ENCODE results near the gene GALNT11.

Gene GALNT11

DNA sequence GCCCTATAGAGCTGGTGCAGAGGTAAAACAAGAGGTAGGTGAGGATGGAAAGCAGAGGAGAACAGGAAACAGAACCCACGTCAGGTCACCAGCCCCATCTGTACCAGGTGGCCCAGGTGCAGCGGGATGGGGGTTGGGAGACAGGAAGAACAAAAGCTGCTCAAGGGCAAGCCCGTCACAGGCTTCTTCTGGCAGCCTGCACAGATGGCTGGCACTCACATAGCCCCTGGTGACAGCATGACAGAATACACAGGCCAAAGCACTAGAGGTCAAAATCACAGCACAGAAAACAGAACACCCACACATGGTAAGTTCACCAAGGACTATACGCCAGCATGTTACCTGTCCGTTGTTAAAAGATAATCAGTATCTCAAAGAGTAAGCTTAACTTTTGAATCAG, 126.8 kb downstream of the GALNT11 start:
- H3K27me3 ChIP-seq (ENCODE audit: control insufficient read depth, insufficient read depth, low read length), result no peaks in the 10 kb centered on the region
- H3K27ac ChIP-seq (ENCODE audit: low read depth, low read length), result no peak overlapping the region
- no peak overlapping the region for H3K4me3 ChIP-seq (ENCODE audit: low read length)
- no peak overlapping the region for H3K9ac ChIP-seq (ENCODE audit: low read length)
- H3K36me3 ChIP-seq (ENCODE audit: control insufficient read depth, insufficient read depth, low read length), result peaks cover 47% of the 10 kb centered on the region
- no peaks in the 10 kb centered on the region for H3K4me1 ChIP-seq (ENCODE audit: control insufficient read depth, insufficient read depth, low read length)

DNA sequence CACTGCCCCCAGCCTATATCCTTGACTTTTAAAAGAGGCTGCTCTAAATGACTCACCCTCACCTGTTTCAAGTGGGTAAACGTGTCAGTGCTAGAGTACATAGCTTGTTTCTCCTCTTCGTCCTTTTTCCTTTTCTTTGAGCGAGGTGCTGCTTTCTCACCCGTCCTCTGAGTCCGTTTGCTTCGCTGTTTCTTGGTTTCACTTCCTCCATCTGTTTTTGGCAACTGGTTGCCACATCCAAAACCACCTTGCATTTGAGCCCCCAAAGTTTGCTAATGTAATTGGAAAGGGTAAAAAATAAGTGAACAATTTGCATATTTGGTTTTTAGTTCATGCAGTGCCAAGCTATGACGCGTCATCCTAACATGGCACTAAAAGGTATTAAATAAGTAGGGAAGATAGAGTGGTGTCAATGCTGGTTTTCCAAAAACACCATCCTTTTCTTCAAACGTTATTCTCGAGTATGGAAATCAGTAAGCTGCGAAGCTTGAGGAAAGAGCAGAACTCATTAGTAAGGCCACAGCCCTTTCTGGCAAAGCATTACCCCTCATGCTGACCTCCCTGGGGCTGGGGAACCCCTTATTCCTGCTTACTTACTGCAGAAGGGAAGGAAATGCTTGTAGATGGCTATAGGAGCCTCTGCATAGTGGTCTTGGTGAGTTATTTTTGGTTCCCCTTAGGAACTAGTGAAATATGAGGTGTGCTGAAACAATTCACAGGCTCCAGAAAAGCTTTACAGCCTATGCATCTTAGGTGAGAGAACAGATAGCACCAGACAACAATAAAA, 133.5 kb downstream of the GALNT11 start:
- H3K27me3 ChIP-seq (ENCODE audit: control insufficient read depth, insufficient read depth, low read length), result no peaks in the 10 kb centered on the region
- no peak overlapping the region for H3K4me3 ChIP-seq (ENCODE audit: low read length)
- peaks cover 39% of the 10 kb centered on the region for H3K36me3 ChIP-seq (ENCODE audit: control insufficient read depth, insufficient read depth, low read length)
- H3K4me1 ChIP-seq (ENCODE audit: control insufficient read depth, insufficient read depth, low read length), result no peaks in the 10 kb centered on the region
- H3K27ac ChIP-seq (ENCODE audit: low read depth, low read length), result no peak overlapping the region
- no peak overlapping the region for H3K9ac ChIP-seq (ENCODE audit: low read length)

DNA sequence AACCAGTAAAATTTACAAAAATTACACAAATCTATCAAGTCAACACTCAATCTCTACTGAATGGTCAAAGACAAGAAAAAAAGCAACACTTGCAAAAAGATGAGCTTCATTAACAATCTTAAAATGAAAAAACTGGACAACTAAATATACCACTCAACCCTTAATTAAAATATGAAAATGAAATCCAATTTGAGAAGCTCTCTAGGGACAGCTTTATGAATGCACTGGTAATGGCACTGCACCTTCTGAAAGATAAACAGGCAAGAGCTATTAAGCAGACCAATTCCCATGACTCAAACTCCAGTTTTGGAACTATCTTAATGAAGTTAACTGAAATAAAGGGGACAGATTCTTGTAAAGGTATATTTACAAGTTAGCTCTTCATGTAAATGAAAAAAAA, 135.7 kb downstream of the GALNT11 start:
- no peak overlapping the region for H3K27ac ChIP-seq (ENCODE audit: low read depth, low read length)
- H3K4me3 ChIP-seq (ENCODE audit: low read length), result no peak overlapping the region
- no peaks in the 10 kb centered on the region for H3K27me3 ChIP-seq (ENCODE audit: control insufficient read depth, insufficient read depth, low read length)
- H3K36me3 ChIP-seq (ENCODE audit: control insufficient read depth, insufficient read depth, low read length), result peaks cover 27% of the 10 kb centered on the region
- no peak overlapping the region for H3K9ac ChIP-seq (ENCODE audit: low read length)
- H3K4me1 ChIP-seq (ENCODE audit: control insufficient read depth, insufficient read depth, low read length), result no peaks in the 10 kb centered on the region

DNA sequence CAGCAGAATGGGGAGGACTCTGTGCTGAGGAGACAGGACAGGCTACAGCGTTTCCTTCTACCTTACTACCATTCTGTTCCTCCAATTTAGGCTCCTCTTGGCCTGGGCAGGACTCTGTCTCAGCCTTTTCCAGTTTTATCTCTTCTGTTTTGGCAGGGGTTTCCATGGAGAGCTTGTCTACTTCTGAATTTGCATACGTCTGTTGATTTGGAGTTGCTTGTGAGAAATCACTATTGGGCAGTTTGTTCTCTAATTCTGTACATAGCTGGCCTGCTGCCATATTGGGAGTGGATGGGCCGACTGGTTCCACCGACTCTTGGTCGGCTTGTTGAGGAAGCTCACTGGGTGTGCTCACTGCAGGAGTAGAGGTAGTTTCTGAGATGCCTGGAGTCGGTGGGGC, 136.8 kb downstream of the GALNT11 start:
- Histone ChIP-seq H3K9ac (ENCODE audit: low read length) (no peak overlapping the region), H3K27ac (ENCODE audit: low read depth, low read length) (no peak overlapping the region), H3K4me1 (ENCODE audit: control insufficient read depth, insufficient read depth, low read length) (no peaks in the 10 kb centered on the region), H3K27me3 (ENCODE audit: control insufficient read depth, insufficient read depth, low read length) (no peaks in the 10 kb centered on the region), H3K4me3 (ENCODE audit: low read length) (no peak overlapping the region), H3K36me3 (ENCODE audit: control insufficient read depth, insufficient read depth, low read length) (peaks cover 32% of the 10 kb centered on the region)
